ENCODE measurements around the gene NDUFS6.

- no peak for TF ChIP-seq CTCF (IDR thresholded peaks at IDR 0.05)
- TF ChIP-seq POLR2A (IDR thresholded peaks at IDR 0.05): no peak
- TF ChIP-seq POLR2AphosphoS5 (IDR thresholded peaks at IDR 0.05): no peak
- no peak for TF ChIP-seq EP300 (IDR thresholded peaks at IDR 0.05)
These were observed 30.1 kb downstream of the NDUFS6 start for GRCh38 chr5:1831257-1831656.

Measured in upper lobe of left lung (tissue), 4 donors.